ENCODE results near the gene FAM83B.

Gene FAM83B

DNA sequence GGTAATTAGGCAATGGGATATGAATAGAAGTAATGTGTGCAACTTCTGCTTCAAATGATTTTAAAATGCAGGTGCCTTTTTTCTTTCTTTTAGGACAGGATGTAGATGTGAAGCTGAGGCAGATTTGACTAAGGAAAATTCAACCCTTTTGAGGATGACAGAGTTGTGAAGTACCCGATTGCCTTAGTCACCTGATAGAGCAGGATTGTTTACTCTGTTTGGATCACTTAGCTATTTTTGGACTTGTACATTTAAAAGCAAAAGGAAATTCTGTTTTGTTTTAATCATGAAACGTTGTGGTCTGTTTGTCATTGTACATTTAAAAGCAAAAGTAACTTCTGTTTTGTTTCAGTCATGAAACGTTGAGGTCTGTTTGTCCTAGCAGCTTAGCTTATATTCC lies 143.4 kb downstream of the FAM83B start:
- Histone ChIP-seq H3K9ac (ENCODE audit: low read length) (no peak overlapping the region), H3K79me2 (ENCODE audit: insufficient read depth, low read length) (no peaks in the 10 kb centered on the region), H3K9me3 (ENCODE audit: insufficient read depth, low read length) (no peaks in the 10 kb centered on the region), H3K27me3 (ENCODE audit: low read length) (no peaks in the 10 kb centered on the region), H3F3A (ENCODE audit: insufficient read depth) (no peaks in the 10 kb centered on the region), H3K36me3 (ENCODE audit: low read length) (no peaks in the 10 kb centered on the region), H3K27ac (ENCODE audit: low read depth, low read length) (no peak overlapping the region), H2AFZ (ENCODE audit: low read depth, low read length, severe bottlenecking) (no peak overlapping the region), H3K4me2 (ENCODE audit: low read depth, low read length, poor library complexity, severe bottlenecking) (no peak overlapping the region), H4K20me1 (ENCODE audit: low read depth, low read length) (no peaks in the 10 kb centered on the region), H3K9me2 (replicated peaks; ENCODE audit: insufficient read depth, low read length) (no peaks in the 10 kb centered on the region), H3K4me3 (ENCODE audit: insufficient read depth, low read length, poor library complexity, severe bottlenecking) (no peak overlapping the region)
- TF ChIP-seq EZH2phosphoT487 (conservative IDR thresholded peaks at IDR 0.05; ENCODE audit: low read length) = no peak
- TF ChIP-seq, protein P1, sequence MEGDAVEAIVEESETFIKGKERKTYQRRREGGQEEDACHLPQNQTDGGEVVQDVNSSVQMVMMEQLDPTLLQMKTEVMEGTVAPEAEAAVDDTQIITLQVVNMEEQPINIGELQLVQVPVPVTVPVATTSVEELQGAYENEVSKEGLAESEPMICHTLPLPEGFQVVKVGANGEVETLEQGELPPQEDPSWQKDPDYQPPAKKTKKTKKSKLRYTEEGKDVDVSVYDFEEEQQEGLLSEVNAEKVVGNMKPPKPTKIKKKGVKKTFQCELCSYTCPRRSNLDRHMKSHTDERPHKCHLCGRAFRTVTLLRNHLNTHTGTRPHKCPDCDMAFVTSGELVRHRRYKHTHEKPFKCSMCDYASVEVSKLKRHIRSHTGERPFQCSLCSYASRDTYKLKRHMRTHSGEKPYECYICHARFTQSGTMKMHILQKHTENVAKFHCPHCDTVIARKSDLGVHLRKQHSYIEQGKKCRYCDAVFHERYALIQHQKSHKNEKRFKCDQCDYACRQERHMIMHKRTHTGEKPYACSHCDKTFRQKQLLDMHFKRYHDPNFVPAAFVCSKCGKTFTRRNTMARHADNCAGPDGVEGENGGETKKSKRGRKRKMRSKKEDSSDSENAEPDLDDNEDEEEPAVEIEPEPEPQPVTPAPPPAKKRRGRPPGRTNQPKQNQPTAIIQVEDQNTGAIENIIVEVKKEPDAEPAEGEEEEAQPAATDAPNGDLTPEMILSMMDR (IDR thresholded peaks at IDR 0.05; ENCODE audit: insufficient read depth, low read length, poor library complexity, severe bottlenecking) = no peak

All from SU-DHL-6 (cell line).